NCI-H460 (cell line): ENCODE measurements around the gene STS. TPM values are rescaled to one million over a fixed set of nuclear protein-coding genes. Genes with fewer than 3 reads are reported as not detected.

Experiments
- DNase-seq: peaks from one replicate; pipeline ENCODE4 v3.0.0-alpha.2; 2016; ENCODE audit warnings: low read depth; ENCODE audit errors: extremely low read depth
- total RNA-seq: library from RNA; depleted of rRNA; stranded (reverse); fragments of >200 nt; shearing (Covaris generic); gene quantifications from 2 replicates; pipeline ENCODE4 v1.2.3, GENCODE V29; 2014

The STS gene
- total RNA-seq, 1 experiment from 2014 or later = 1.9 TPM

DNA sequence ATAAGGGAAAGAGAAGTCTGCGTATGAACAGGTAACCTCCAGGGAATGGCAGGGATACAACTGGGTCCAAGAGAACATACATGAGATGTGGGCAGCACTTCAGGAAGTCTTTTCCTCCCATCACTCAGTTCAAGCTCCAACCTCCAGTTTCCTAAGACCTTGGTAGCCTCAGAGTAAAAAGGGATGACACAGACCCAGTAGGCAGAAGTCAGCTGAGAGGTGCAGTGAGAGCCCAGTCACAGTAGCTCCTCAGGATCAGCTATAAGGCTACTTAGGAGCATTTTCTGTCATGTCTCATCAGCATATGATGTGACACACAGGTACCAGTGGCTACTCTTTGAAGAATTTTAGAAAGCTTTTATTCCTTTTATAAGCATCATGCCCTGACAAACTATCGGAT is 12.5 kb upstream of the STS start:
- DNase-seq = no peak

DNA sequence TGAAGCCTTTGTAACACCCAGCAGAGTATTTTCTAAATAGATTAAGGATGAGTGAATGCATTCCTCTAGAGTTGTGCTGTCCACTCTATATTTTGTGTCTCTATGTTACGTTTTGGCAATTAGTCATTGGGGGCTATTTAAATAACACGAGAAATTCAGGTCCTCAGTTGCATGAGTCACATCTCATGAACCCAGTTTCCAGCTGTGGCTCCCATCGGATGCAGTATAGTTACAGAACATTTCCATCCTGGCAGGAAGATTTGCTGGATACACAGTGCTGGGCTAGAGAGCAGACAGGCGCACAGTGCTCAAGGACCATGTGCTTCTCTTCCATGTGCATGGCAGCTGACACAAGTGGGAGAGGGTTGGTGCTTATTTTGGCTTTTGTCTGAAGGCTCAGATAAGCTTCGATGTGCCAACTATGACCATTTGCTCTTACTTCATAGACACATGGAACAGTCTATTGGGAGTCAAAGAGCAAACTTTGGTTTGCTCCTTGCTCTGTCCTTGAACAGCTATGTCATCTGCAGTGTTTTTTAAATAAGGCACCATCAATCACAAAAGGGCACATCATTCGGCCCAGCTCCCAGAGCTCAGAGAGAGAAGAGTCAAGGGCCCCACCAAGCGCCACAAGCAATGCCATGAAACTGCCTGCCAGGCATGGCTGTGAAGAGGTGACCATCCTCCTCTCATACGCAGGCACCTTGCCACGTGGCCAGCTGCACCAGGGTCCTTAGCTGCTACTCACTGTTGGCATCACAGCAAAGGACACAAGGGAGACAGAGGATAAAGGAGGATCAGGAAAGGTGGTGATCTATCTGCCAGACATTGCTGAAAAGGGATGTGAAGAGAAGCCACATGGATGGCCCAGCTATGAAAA is 8.1 kb upstream of the STS start:
- no peak for DNase-seq

DNA sequence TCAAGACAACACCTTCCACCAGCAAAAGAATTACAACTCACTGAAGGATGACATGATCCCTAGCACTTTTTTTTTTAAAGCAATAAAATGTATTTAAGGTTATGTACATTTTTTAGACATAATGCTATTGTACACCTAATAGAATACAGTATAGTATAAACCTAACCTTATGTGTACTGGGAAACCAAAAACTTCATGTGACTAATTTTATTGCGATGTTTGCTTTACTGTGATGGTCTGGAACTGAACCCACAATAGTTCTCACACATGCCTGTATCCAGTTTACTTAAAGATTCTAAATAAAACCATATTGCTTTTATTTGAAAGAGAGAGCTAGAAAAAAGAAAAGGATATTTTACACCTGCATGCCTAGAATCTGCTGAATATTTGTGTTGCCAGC is 4.4 kb upstream of the STS start:
- no peak for DNase-seq

DNA sequence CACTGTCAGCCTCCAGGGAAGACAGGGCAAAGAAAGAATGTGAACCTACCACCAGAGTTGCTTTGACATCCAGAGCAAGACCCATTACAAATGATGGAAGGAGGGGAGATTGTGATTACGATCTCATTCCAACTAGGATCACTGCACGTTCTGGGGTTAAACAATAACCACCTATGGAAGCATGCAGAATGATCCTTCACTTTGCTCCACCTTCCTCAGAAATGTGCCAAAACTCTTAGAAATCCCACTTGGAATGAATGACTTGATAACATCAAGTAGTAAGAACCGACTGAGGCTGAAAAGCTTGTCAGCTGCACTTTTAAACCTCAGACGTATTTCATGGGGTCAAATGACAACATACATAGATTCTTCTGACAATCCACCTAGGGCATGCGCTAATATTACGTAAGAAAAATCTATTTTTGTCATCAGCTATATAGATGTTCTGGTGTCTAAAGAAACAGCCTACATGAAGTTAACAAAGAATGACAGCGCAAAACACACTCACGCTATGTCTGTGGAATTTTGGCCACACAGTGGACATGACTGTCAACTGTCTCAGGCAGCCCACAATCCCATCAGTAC is 3.5 kb upstream of the STS start:
- DNase-seq = no peak

DNA sequence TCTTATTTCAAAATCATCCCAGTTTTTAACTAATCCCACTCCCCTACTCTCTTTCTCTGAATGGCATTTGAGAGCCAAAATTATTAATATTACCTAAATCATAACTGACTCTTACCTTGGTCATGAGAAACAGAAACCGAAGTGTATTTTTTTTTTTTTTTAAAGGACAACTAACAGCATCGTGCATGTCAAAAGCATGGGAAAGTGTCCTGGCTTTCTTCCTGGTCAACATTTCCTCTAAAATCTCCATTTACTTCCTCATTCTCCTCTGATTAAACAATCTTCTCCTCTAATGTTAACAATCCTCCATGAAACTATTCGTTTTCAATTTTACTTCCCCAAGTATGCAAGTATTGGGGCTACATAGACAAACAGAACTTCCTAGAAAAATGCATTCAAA is 2.1 kb upstream of the STS start:
- no peak for DNase-seq

DNA sequence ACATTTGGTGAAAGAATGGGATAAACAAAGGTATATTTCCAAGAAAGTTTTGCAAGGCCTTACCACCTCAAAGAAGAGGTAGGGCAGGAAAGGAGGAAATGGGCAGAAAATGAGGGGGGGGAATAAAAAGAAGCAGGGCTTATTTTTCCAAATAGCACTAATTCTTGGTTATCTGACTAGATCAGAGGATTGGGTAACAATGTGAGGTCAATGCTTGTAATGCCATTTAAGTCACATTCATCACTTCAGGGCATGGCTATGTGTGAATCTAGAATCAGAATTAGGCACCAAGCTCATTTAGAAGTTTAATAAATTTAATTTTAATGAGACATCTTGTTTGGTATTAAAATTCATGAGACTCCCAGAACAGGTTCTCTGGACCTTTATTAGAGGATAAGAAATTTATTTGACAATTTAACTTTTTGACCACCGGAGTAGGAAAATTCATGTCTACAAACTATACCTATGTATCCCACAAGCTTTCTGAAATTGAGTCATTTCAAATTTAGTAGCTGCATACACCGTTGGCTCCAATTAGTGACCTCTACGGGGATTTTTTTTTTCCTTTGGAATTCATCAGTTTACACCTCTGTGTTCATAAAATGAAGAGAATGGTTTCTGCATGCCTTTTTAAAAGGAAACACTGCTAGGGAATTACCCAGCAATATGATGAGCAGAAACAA is 1.4 kb upstream of the STS start:
- no peak for DNase-seq

DNA sequence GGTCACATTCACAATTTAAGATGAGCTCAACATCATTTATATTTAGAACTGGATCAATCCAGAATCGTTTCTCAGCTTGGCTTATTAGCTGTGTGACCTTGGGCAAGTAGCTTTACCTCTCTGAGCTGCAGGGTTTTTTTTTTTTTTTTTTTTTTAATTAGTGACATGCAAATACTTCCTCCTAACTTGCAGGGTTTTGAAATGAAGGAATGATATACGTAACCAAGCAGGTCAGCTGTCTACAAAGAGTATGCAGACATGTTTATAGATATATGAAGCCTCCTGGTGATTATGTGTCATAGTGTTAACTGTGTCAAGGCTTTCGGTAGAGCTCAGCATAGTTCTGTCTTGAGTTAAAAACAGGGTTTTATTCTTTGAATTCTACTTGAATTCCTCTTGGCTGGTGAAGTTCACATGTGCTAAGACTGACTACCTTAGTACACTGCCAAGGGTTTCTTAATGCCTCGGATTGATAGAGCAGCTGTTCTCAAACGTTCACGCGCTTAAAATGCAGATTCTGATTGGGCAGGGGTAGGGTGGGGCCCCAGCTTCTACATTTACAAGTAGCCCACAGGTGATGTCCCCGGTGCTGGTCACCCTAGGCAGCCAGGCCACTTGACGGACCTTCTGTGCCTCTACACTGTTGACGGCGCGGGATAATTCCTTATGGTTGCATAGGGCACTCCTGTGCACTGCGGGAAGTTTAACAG is 654 bp upstream of the STS start:
- no peak for DNase-seq

DNA sequence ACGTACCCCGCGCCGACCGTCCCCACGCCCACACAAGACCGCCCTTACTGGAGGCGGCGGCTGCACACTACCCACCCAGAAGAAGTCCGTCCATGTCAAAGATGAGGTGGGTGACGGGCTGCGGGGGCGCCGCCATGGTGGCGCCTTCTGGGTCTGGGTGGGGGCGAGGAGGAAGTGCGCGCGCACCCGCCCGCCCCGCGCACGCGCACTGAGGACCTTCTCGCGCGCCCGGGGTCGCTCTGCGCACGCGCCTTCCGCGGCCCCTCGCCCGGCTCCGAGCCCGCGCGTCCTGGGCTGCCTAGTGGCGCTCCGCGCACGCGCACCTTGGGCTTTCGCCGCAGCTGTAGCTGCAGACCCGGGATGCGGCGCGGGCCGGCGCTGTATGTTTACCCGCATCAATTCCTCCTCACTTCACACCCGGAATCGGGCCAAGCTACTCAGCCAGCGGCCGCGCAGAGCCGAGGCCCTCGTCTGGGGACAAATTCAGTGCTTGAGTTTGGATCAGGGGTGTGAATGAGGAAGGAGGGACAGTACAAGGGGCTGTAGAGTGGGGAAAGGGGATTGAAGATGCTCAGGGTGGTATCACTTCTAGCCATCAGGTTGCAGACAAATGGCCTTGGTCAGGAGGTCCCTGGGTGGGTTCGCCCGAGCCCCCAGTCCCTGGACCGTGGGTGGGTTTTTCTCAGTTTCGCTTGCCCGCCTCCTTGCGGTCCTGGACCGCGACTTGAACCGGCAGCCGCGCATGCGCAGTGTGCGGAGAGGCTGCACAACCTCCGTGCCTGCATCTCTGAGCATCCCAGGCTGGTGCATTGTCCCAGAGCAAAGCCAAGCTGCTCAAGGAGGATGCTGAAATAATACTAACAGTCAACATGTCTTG is 704 bp downstream of the STS start, which contains the start of gene PUDP:
Gene PUDP (minus strand): TSS at position 176 of the 877 bp plus-strand sequence. CDS start 40 bp downstream, at position 136.
- DNase-seq = peak; percentile 78

DNA sequence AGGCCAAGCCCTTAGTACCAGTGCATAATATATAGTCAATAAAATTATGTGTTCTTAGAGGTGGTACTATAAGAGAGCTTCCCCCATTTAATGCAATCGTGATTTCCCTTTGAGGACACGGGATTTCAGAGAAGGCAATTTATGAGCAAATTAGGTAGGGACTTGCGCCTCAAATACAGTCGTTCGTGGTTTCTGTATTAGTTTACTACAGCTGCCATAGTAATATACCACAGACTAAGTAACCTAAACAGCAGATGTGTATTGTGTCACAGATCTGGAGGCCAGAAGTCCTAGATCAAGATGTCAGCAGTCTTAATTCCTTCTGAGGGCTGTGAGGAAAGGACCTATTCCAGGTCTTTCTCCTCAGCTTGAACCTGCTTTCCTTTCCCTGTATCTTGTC is 1.9 kb downstream of the STS start:
- DNase-seq = no peak

DNA sequence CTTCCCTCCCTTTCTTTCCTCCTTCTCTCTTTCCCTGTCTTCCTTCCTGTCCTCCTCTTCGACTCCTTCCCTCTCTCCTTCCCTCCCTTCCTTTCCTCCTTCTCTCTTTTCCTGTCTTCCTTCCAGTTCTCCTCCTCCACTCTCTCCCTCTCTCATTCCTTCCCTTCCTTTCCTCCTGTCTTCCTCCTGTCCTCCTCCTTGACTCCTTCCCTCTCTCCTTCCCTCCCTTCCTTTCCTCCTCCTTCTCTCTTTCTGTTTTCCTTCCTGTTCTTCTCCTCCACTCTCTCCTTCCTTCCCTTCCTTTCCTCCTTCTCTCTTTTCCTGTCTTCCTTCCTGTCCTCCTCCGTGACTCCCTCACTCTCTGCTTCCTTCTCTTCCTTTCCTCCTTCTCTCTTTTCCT is 5.7 kb downstream of the STS start:
- DNase-seq = no peak

DNA sequence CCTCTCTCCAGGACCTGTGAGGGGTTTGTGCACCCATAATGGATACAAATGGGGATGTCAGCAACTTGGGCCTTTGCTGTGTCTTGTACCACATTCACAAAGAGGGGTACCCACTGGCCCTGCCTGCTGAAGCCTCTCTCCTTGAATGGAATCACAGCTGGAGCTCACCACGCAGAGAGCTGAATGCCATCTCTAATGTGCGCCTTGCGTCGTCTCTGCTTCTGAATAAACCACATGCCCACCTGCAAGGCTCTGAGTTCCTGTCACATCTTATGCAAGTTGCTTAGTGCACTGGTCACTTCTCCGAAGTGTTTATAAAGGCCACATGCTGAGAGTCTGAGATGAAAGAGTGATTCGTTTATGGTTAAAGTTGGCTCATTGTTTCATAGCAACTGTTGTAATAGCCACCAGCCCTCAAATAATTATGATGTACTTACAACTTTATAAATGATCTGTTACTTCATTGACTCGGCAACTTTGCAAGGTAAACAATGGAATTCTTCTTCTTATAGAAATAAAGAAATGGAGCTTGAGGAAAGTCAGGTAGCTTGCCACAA is 6.6 kb downstream of the STS start:
- DNase-seq = no peak

DNA sequence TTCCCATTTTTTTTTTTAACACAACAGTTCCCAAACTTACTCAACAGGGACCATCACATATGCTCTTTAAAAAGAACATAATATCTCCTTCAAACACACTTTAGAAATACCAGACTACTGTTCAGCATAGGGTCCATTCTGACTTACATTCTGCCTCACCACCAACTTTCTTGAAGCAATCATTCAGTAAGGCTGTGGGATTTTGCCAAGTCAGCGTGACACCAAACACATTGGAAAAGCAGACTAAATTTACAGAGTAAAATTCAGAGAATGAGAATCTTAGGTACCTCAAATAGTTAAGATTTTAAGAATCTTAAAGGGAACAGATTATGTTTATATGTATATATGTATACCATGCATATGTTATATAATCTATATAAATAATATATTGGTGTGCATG is 7.7 kb downstream of the STS start:
- no peak for DNase-seq

DNA sequence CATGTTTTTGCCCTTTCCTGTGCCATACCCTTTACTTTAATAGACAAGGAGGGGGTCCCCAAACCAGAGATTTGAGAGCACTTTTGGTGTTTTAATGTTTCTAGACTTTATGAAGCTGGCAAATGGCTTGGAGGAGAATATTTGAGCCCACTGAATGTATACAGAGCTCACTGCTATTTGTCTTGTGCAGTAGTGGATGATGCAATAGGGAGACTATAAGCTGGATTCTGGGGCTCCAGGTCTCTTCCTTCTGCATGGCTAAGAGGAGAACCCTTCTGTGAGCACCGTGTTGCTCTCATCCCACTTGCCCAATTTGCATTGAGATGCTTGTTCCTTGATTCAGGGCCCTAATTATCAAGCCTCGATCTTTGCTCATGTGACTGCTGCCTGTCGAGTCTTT is 9.4 kb downstream of the STS start:
- DNase-seq = no peak

DNA sequence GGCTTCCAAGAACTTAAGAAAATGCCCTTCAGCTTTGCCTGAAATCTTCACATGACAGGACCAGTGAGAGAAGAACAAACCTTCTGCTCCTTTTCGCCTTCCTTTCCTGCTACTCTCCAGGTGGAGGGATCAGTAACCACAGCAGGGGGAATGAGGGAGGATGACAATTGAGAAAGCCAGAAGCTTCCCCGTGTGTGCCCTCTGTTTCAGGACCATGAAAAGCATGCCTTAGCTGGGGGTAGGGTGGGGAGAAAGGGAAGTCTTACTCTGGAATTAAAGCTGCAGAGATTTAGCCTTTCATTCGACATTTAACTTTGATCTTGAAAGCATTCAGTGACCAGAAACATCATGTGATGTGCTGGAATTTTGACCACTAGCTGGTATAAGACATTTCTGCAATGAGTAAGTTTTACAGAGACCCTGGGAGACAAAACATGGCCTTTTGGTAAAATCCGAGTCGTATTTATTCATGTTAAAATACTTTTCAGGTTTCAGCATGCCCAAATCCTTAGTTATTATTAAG is 11.0 kb downstream of the STS start:
- DNase-seq = no peak

DNA sequence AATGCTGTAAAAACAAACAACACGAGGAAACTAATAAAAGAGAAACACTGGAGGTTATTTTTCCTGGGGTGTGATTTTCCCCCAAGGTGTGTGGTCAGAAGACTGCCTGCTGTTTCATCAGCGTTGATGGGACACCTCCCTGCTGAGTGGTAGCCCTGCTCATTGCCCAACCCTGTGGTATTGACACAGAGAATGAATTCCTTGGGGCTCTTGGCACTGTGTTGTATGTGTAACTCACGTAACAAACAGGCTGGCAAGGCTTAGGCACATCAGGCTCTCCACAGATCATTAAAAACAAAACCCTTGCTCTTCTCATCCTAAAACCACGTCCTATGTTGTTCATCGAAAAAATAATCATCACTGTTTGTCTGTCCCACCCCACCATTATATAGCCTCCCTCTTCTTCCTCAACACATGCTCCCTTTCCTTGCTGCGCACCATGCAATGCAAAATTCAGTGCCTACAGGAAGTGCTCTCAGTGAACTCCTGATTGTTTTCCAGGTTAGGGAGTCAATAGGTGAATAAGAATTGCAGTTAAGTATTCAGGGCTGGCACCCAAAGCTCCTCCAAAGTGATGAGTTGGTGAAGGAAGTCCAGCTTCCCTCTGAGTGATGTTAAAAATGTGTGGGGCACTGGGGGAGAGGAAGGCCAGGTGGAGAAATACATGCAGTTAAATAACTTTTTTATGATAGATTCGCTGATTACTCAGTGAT is 11.8 kb downstream of the STS start:
- peak; percentile 55 for DNase-seq

DNA sequence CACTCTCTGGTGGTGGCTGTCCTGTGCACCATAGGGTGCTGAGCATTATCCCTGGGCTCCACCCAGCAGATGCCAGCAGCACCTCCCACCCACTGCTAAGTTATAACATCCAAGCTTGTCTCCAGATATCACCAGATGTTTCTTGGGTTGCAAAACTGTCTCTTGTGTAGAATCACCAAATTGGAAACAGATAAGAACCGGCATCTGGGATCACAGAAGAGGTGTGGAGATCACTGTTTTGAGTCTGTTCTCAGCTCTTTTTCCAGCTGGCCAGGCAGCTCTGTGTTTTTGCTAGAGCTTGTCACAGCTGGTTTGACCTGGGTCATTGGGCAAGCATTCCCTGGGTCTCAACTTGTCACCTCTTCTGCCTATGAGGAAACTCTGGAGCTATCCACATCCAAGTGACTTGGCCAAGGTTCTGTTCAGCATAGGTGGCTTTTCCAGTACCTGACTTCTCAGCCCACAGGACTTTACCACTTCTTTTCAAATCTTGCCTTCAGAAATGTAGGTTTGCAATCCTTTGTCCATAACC is 15.7 kb downstream of the STS start:
- no peak for DNase-seq

DNA sequence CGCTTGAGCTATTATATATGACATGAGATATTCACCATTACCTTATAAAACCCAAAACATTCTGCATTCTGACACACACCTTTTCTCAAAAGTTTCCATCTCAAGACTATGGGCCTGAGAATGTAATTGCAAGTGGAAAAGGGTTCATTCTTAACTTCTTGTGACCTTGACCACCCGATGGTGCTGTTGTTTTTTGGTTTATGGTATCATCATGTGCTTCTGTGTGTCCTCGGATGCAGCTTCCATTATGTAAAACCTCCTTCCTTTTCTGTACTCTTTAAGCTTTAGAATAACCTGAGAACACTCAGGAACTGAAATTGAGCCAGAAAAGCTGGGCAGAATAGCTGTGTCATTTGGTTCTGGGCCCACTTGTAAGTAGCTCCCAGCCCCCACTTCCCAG is 16.7 kb downstream of the STS start:
- DNase-seq = no peak

DNA sequence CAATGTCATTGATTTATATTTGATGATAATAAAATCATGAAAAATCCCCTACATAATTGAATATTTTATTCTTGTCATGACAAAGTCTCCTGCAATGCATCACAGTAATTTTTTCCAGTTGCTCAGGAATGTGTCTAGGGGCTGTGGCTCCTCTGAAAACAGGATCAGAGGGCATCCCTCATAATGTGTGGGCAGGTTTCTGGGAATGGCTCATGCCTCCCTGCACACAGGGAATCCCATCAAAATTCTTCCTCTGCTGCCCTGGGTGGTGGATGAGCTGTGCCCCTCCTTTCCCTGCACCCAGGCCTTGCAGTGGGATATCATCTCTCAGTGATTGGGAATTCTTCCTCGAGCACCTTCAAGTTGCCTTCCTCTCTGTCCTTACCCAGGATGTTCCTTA is 20.9 kb downstream of the STS start:
- DNase-seq = no peak

DNA sequence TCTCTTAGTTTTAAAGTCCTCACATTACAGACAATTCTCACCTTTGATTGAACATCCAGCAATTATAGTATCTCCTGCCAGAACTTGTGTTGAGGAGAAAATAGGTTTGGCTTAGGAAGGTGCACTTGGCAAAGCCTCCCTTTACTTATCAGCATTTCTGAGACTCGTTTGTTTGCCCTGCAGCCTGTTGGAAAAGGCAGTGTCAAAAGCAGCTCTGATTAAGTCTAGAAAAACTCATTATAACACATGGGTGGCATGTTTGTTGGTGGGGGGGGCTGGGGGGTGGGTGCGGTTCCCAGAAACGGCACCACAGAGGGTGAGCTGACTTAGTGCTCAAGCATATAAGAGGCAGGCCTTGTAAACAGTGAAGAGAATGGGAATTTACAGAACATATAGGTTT is 22.1 kb downstream of the STS start:
- DNase-seq = no peak
